SK-N-DZ (cell line): Measurements from ENCODE around the gene KDSR. TPM values are rescaled to one million over a fixed set of nuclear protein-coding genes. Genes with fewer than 3 reads are reported as not detected.

ENCODE experiments used
- DNase-seq: peaks from one replicate; pipeline ENCODE4 v3.0.0-alpha.2; 2015; ENCODE audit warnings: low spot score
- polyA plus RNA-seq, 2 experiments: library from polyadenylated mRNA; depleted of rRNA; stranded (reverse); fragments of >200 nt; gene quantifications; 2 replicates each; pipeline ENCODE4 v1.2.3, GENCODE V29; 2014

The KDSR gene, protein sequence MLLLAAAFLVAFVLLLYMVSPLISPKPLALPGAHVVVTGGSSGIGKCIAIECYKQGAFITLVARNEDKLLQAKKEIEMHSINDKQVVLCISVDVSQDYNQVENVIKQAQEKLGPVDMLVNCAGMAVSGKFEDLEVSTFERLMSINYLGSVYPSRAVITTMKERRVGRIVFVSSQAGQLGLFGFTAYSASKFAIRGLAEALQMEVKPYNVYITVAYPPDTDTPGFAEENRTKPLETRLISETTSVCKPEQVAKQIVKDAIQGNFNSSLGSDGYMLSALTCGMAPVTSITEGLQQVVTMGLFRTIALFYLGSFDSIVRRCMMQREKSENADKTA
- 11.3 and 21.7 TPM in 2 replicates for polyA plus RNA-seq (2014; cell fraction: cytosol; rRNA removed)
- 7.9 and 13.6 TPM in 2 replicates for polyA plus RNA-seq (2014; cell fraction: nucleus; rRNA removed)

DNA sequence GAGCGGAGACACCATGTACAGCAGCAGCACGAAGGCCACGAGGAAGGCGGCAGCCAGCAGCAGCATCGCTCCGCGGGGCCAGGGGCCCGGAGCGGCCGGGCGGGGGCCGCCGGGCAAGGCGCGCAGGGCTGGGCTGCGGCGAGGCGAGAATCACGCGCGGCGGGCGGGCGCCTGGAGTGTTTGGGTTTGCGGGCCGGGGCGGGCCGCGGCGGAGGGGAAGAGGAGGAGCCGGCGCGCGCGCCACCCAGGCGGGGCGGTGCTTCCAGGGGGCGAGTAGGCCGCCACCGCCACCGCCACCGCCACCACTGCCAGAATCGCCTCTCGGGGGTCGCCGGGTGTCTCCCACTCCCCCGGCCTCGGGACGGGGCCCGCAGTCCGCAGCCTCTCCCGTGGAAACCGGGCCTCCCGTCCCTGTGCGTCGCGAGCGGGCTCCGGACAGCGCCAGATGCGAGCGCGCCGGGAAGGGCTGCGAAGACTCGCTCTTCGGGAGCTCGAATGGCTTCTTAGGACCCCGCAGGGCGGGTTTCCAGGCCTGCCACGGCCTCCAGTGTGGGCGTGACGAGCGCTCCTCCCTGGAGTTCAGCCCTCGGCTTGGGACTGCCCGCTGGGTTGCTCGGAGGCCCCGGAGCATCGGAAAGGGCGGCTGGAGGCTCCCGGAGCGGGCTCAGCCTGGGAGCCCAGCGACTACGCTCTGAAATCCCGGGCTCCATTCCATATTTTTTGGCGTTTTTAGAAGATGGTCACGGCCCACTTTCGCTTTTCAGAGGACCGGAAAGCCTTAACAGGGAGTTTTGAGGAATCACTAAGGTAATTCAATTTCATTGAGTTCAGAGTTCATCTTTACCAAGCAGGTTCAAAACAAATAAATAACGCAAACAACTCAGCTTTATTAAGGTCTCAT, at the start of gene KDSR:
TSS of gene KDSR (minus strand) at position 154 of the 901 bp plus-strand sequence. CDS start at position 66, 88 bp downstream.
- DNase-seq: peak; percentile 97

DNA sequence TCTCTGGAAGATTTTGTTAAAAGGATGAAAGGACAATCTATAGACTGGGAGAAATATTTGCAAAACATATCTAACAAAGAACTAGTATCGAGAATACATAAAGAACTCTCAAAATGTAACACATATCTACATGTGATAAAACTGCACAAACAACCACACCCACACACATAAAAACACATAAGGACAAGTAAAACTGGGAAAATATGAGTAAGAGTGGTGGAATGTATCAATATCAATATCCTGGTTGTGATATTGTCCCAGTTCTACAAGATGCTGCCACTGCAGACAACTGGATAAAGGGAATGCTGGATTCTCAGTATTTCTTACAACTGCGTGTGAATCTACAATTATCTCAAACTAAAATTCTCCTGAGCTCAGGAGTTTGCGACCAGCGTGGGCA, 45.9 kb upstream of the KDSR start:
- DNase-seq: no peak

DNA sequence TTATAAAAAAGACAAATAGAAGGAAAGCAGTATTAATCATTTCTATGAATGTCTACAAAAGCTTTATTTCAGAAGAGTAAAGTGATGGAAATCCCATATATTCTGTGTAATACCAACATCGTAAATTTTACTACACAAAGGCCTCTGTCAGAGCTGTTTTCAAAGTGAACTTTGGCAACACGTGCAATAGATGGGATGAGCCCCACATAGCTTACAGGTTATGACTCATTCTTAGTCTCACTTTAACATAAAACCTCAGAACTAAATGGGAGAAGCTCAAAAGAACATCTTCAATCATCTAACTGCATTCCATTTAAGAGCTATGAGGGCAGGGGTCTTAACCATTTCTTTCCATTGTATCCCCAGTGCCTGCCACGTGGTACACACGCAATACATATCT, 43.8 kb upstream of the KDSR start:
- DNase-seq: no peak

DNA sequence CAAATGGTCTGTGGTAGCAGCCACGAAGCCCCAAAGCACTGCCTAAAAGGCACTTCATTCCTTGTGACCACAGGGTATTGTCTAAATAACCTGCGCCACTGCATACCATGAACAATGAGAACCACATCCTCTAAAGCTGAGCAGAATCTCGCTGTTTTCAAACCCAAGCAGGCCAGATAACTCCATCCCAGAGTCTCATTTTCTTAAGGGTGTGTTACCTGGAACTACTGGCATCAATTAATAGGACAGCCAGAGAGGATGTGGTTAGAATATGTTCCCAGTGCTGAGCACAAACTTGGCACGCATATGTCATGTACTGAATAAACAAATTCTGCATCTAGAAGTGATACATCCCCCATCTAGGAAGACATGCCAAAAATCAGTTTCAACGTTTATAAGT, 42.3 kb upstream of the KDSR start:
- DNase-seq: no peak

DNA sequence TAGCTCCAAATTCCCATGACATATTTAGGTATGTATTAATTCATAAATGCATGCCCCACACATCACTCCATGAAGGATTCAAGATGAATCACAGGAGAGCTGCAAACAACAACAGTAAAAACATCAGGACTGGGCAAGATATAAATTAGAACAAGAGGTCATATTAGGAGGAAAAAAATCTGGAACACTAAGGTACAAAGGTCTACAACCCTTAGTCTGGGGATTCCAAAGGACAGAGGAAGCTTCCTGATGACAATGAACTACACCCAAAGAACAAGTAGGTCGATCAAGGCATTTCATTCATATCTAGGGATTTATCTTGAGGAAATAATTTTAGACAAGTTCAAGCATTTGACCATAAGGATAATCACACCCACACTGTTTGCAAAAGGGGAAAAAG, 40.7 kb upstream of the KDSR start:
- DNase-seq: no peak

DNA sequence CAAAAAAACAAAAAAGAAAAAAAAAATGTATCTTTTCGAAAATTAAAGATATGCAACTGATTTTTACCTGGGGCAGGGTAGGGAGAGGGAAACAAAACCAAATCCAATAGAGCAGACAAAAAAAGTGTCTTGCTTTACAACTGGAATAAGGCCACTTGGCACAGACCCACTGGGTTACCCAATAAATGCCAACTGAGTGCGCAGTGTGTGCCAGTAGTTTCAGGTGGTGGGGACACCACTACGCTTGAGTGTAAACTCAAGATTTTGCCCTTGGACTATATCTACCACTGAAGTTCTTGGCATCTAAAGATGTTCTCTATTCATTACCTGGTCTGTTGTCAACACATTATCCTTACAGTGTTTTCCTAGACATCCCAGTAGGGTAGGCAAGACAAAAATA, 39.0 kb upstream of the KDSR start:
- DNase-seq: no peak

DNA sequence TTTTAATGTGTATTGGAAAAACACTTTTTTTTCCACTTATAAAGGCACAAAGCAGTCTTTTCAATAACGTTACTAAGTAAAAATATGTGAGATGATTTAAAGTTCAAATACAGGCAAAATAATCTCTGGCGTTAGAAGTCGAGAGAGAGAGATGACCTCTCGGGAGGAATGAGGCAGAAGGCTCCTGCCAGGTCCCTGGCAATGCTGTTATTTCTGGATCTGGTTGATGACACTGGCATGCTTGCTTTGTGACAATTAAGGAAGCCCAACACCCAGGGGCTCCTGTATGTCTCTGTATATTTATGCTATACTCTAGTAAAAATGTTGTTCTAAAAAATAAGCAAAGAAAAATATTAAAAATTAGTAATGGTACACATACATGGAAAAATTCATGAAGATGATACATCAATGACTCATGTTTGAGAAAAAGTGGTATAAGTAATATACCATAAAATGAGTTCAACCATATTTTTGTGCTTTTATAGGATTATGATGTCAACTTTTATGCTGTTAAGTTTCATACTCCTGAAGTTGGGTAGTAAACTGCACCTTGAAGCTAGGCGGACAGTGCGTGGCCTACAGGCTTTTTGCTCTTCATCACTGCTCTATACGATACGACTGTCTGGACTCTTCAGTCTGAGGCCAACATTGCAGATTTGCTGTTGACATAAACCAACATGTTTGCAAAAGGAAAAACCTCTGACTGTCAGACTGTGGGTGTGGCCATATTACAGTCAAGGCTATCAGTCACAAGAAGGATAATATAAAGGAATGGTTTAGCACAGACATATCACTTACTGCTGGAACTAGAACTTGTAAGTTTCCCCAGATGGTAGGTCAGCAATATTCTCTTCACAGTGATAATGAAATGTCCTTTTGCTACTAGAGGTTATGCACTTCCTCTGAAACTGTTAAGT, 35.5 kb upstream of the KDSR start:
- no peak for DNase-seq

DNA sequence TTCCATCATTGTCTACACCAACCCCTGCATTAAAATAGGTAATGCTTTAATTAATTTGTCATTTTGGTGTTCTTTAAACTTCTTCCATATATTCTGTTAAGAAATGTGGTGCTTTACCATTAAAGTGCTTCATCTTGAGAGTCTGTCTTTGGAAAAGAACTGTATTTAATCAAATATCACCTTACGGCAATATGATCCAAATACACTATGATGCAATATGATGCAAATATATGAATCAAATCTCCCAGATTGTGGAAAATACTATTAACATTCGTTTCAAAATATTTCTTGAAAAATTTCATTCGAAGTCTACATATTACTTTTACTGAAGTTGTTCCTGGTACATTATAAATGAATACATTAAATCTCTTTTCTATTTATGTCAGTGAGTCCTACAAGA, 32.3 kb upstream of the KDSR start:
- DNase-seq: no peak

DNA sequence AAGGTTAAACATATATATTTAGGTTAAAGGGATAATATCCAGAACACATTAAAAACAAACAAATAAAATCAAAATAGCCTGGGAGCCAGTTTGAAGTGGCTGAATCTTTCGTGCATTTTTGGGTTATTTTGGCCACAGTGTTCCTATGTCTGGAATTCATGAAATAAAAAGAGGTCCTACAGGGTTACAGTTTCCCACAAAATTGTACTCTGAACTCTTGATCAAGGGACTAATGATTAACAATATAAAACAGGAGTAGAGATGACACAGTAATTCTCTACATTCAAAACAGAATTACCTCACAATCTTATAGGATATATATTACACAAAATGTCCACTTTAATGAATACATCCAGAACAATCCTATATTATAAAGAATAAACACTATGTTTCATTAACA, 30.3 kb upstream of the KDSR start:
- no peak for DNase-seq

DNA sequence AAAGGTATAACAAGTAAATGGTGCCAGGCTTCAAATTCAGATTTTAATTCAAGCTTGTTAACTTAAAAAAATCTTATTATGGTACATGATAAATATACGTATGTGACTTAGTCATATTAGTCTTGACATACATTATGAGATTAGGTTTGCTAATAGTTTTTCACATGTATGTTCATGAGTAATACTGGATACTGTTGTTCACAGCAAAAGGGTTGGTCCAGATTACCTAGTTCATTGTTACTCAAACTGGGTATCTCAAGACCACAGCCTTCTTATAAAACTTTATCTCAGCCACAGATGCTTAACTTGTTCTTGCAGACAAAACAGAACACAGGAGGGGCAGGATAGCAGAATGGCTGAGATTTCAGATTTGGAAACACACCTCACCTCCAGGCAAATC, 28.5 kb upstream of the KDSR start:
- no peak for DNase-seq

DNA sequence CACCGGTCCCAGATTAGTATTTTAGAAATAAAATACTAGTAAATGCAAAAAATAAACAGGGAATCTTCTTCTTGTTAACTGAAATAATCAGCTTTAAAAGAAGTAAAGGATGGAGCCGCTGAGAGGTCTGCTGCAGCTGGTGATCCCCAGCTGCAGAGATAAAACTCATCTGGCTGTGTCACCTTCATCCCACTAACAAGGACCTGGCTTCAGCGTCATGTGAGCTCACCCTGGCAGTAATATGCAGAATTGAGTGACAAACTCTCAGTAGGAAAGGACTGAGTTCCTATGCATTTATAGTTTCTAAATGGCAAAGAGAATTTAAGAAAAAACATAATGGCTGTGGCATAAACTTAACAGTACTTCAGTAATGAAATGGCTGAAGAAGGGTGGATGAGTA, 27.9 kb upstream of the KDSR start:
- no peak for DNase-seq

DNA sequence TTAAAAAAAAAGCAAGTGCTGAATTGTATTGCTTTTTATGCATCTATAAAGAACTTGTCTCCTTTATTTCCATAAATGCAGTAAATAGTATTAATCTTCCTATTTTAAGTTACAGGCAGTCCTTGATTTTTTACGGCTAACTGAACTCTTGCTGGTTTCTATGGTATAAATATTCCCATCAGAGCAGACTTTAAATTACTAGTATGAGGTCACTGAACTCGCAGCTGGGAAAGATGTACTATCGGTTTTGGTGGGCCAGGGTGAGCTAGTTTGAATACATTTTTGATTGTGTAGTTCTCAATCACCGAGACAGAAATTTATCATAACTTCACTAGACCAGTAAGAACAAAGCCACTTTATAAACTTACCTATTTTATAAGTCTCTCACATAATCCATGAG, 20.9 kb upstream of the KDSR start:
- no peak for DNase-seq

DNA sequence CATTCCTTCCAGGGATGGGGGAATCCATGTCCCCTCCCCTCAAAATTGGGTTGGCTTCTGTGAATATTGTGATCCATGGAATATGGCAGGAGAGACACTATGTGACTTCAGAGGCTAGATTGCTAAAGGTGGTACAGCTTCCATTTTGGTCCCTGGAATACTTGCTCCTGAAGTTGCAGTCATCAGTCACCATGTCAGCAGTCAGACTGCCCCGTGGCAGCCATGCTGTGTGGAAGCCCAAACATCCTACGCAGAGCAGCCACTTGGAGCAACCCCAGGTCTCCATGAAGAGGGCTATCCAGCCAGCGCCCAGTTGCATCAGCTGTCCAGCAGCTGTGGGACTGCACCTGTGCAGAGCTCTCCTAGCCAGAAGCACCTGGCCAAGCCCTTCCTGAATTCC, 15.8 kb upstream of the KDSR start:
- no peak for DNase-seq

DNA sequence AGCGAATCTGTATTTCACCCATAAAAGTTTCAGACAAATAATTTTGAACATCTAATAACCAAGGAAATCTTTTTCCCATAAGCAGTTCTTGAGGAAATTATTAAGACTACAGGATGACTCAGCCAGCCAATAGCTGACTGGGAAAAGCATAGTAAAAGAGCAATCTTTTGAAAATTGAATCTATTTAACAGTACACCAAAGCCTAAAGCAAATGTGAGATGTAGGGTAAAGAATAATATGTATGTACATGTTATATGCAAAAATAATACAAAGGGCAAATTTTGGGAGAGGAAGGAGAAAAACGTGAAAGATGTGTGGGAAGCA, 12.6 kb upstream of the KDSR start:
- DNase-seq: no peak

DNA sequence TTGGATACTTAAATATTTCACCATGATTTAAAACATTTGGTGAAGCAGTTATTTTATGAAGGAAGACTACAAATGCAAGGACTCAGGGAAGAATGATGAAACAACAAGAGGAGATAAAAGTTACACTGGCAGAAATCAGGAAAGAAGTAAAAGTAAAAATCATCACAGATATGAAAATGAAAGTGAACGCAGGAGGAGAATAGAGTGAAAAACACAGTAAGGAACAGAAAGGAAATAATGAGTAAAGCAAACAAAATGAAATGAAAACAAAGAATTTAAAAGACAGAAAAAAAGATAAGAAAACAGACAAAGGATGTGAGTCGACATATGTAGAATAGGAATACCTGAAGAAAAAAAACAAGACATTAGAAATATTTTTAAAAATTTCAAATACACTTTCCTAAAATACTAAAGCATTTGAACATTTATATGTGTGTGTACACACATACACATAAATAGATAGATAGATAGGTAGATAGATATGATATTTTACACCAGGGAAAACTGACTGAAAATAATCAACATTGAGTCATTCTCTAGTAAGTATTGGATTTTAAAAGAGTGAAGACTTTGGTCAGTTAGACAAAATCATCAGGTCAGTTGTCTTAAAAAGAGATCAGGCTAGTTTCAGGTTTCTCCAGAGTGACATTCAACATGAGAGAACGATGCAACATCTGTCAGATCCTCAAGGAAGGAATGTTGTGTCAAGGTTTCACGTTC, 12.1 kb upstream of the KDSR start:
- no peak for DNase-seq

DNA sequence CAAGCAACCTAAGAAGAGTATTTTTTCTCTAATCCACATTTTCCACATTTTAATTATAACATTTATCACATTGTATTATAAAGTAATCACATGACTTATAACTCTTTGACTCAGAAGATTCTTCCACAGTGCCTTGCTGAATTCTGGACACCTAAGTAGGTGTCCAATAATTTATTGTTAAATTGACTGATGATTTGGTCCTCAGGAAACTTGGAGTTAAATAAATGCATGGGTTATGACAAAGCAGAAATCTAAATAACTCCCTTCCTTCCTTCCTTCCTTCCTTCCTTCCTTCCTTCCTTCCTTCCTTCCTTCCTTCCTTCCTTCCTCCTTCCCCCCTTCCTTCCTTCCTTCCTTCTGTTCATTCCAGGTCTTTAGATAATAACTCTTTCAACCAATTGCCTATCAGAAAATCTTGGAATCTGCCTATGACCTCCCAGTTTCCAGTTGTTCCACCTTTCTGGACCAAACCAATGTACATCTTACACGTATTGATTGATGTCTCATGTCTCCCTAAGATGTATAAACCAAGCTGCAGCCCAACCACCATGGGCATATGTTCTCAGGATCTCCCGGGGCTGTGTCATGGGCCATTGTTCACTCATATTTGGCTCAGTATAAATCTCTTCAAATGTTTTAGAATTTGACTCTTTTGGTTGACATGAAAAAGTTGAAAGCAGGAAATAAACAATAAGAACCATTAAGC, 10.4 kb upstream of the KDSR start:
- DNase-seq: no peak

DNA sequence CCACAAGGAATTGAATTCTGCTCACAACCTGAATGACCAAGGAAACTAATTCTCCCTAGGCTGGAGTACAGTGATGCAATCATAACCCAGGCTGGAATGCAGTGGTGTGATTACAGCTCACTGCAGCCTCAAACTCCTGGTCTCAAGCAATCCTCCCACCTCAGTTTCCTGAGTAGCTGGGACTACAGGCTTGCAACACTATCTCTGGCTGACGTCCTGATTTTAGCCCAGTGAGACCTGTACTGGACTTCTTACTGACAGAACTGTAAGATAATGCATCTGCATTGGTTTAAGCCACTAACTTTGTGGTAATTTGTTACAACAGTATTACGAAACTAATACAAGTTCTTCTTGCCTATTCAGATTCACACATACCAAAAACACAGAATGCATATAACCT, 9.5 kb upstream of the KDSR start:
- DNase-seq: no peak

DNA sequence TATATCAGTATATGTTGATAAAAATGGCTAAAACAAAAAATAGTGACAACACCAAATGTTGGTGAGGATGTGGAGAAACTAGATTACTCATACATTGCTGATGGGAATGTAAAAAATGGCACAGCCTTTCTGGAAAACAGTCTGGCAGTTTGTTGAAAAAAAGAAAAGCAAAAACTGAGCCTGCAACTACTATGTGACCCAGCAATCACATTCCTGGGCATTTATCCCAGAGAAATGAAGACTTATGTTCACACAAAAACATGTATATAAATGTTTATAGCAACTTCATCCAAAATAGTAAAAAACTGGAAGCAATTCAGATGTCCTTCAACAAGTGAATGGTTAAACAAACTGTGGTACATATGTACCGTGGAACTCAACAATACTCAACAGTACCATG, 7.5 kb upstream of the KDSR start:
- no peak for DNase-seq

DNA sequence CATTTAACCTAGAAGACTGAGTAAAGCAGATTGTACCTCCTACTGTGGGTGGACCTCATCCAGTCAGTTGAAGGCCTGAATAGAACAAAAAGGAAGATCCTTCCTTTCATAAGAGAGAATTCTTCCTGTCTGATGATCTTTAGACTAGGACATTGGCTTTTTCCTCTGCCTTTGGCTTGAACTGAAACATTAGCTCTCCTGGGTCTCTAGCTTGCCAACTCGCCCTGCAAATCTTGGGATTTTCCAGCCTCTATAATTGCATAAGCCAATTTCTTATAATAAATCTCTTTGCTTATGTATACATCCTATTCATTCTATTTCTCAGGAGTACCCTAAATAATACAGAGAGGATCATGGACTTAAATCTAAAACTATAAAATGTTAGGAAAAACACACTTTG, 6.2 kb upstream of the KDSR start:
- DNase-seq: no peak

DNA sequence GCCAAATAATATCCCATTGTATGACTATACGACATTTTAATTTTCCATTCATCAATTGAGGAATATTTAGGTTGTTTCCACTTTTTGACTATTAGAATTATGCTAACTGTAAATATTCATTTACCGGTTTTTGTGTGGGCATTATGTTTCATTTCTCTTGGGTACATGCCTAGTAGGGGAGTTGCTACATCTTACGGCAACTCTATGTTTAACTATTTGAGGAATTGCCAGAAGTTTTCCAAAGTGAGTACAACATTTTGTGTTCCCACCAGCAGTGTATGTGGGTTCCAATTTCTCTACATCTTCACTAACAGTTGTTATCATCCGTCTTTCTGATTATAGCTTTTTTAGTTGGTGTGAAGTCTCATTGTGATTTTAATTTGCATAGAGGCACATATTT, 1.6 kb upstream of the KDSR start:
- no peak for DNase-seq
